ENCODE results near the gene MAP3K10. TPM values are rescaled to one million over a fixed set of nuclear protein-coding genes. Genes with fewer than 3 reads are reported as not detected.

Gene MAP3K10
- 13.0 to 19.8 TPM (median 17.8 TPM) in 5 replicates for total RNA-seq (2022; extraction: Qiagen RNA extraction)

GRCh38 chr19:40190891-40191835, at the start of gene MAP3K10:
TSS of gene MAP3K10 (plus strand) at chr19:40191426. CDS start at chr19:40192032, 606 bp downstream.

GRCh38 chr19:40217934-40218890, 27.0 kb downstream of the MAP3K10 start, which contains the start of gene TTC9B:
TSS of gene TTC9B (minus strand) at chr19:40218384. CDS start at chr19:40218381, 3 bp downstream.

Other genes starting within 250 kb of the MAP3K10 start
- 263 to 309 TPM (median 279 TPM) in 5 replicates for gene PSMC4, start 220.3 kb upstream of the MAP3K10 start, total RNA-seq (2022; extraction: Qiagen RNA extraction)
- gene ZNF546, start 194.4 kb upstream of the MAP3K10 start, total RNA-seq (2022; extraction: Qiagen RNA extraction), result 1.8 to 2.6 TPM (median 2.2 TPM) in 5 replicates
- 6.1 to 8.4 TPM (median 6.4 TPM) in 5 replicates for gene ZNF780B, start 135.2 kb upstream of the MAP3K10 start, total RNA-seq (2022; extraction: Qiagen RNA extraction)
- gene ZNF780A, start 100.5 kb upstream of the MAP3K10 start, total RNA-seq (2022; extraction: Qiagen RNA extraction), result 26.9 to 30.7 TPM (median 27.5 TPM) in 5 replicates
- gene TTC9B, start 27.0 kb downstream of the MAP3K10 start, total RNA-seq (2022; extraction: Qiagen RNA extraction), result 0.14 to 1.1 TPM (median 0.69 TPM) in 5 replicates
- 0.11 to 0.28 TPM (median 0.21 TPM) in 5 replicates for gene CCNP, start 35.3 kb downstream of the MAP3K10 start, total RNA-seq (2022; extraction: Qiagen RNA extraction)
- gene AKT2, start 93.9 kb downstream of the MAP3K10 start, total RNA-seq (2022; extraction: Qiagen RNA extraction), result 117 to 188 TPM (median 175 TPM) in 5 replicates
- 24.8 to 33.9 TPM (median 32.3 TPM) in 5 replicates for gene C19orf47, start 157.0 kb downstream of the MAP3K10 start, total RNA-seq (2022; extraction: Qiagen RNA extraction)
- 262 to 280 TPM (median 268 TPM) in 5 replicates for gene PLD3, start 157.3 kb downstream of the MAP3K10 start, total RNA-seq (2022; extraction: Qiagen RNA extraction)
- gene HIPK4, start 198.8 kb downstream of the MAP3K10 start, total RNA-seq (2022; extraction: Qiagen RNA extraction), result 0.17 to 0.29 TPM (median 0.27 TPM) in 5 replicates
- 1.2 to 1.9 TPM (median 1.4 TPM) in 5 replicates for gene PRX, start 222.0 kb downstream of the MAP3K10 start, total RNA-seq (2022; extraction: Qiagen RNA extraction)
- gene SERTAD1, start 234.6 kb downstream of the MAP3K10 start, total RNA-seq (2022; extraction: Qiagen RNA extraction), result 23.5 to 43.8 TPM (median 32.1 TPM) in 5 replicates